GM18517 (cell line): Measurements from ENCODE around the gene PDE4D.

Experiments
- ATAC-seq: cut with Tn5 transposase; IDR thresholded peaks from one replicate; pipeline ENCODE4 v1.9.1; 2021; ENCODE audit warnings: mild to moderate bottlenecking, moderate library complexity; ENCODE audit not compliant: unreplicated experiment

The PDE4D gene

DNA sequence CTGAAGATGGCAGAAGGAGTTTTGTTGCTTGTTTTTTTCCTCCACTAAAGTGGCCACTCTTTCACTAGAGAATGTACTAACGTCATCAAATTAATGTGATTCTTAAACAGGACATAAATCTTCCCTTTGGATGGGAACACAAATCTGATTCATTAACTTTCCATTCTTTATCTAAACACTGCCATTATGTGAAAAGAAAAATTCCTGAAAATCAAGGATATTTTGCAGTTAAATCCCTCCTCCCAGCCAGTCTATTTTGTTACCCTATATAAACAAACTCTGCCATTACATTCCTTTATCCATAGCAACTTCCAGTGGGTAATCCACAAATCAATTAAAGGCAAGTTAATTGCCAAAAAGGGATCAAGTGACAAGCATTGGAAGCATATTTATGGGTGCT lies 546.5 kb downstream of the PDE4D start:
- ATAC-seq, result no peak

- ATAC-seq, result no peak
These were observed 547.0 kb downstream of the PDE4D start for GRCh38 chr5:59346514-59346913.

- ATAC-seq, result no peak
These were observed 551.3 kb downstream of the PDE4D start for GRCh38 chr5:59342181-59342580.

GRCh38 chr5:59341760-59342159 lies 551.8 kb downstream of the PDE4D start:
- ATAC-seq, result no peak

- ATAC-seq, result no peak
These were observed 552.4 kb downstream of the PDE4D start for GRCh38 chr5:59341155-59341554.

DNA sequence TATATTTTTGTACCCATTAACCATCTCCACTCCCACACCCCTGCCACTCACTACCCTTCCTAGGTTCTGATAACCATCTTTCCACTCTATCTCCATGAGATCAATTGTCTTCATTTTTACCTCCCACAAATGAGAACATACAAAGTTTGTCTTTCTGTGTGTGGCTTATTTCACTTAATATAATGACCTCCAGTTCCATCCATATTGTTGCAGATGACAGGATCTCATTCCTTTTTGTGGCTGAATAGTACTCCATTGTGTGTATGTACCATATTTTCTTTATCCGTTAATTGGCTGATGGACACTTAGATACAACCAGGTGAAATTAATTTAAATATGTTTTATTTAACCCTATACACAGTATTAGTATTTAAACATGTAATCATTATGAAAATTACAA lies 552.9 kb downstream of the PDE4D start:
- ATAC-seq, result no peak

- ATAC-seq, result no peak
These were observed 556.3 kb downstream of the PDE4D start for GRCh38 chr5:59337240-59337639.

GRCh38 chr5:59335544-59335943 lies 558.0 kb downstream of the PDE4D start:
- no peak for ATAC-seq

DNA sequence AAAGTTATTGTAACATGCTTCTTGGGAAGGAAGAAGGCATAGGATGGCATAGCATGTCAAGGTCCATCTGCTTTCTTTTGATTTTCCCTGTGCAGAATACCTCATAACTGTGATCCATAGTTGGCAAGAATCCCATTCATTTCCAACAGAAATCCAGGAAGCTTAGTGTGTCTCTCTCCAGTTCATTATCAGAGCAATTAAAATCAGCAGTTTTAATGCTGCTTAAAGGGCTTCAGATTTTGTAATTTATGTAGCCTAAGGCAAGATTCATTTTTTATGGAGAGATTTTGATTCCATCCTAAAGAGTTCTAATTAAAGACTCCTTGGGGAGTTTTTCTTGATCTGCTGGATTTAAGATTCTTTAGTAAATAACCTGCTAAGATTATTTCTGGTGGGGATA lies 560.1 kb downstream of the PDE4D start:
- no peak for ATAC-seq

GRCh38 chr5:59332236-59332973 lies 561.1 kb downstream of the PDE4D start:
- no peak for ATAC-seq

DNA sequence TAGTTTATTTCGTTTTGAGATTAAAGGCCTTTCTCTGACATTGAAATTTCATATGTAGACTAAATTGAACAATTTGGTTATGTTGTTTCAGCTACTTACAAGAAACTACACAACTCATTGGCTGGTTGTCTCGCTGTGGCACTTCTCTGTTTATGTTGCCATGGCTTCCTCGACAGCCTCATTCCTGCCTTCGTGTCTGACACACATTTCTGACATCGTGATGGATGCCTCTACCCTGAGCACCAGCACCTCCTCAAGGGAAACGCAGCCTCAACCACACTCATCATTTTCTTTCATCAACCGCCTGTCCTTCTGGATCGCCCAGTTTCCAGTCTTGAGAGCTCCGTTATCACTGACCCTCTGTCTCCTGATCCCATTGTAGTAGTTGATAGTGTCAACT lies 562.8 kb downstream of the PDE4D start:
- no peak for ATAC-seq

- no peak for ATAC-seq
These were observed 564.7 kb downstream of the PDE4D start for GRCh38 chr5:59328709-59329296.

- no peak for ATAC-seq
These were observed 566.1 kb downstream of the PDE4D start for GRCh38 chr5:59327191-59327980.

- no peak for ATAC-seq
These were observed 566.9 kb downstream of the PDE4D start for GRCh38 chr5:59326596-59326995.

DNA sequence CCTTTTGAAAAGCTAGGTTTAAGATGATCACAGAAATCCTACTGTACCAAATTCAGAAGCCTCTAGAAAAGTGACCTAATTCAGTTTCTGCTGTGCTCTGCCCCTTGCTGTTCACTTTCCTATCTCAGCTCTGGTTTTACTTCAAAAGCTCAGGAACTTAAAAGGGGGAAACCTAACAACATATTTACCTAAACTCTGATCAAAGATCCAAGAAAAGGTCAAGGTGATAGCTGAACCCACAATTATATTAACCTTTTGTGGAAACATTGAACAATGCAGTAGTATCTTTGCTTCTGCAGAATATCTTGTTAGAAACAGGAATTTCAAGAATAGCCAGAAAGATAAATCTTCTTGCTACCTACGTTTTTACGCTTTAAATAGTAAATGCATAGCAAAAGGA lies 568.5 kb downstream of the PDE4D start:
- no peak for ATAC-seq

DNA sequence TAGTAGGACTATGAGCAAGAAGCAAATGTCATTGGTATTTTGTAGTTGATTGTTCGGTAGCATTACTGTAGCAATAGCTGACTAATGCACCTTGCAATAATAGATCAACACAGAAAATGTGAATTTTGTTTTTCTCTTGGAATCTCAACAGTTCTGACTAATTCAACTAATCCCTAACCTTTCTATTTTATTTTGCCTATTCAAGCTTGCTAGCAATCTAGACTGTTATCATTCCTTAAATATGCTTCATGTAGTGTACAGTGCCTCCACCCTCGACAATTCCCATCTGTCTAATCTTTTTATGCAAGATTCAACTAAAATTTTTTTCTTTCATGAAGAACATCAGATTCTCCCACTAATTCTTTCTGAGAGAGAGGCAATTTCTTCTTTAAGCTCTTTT lies 570.6 kb downstream of the PDE4D start:
- no peak for ATAC-seq

- ATAC-seq, result no peak
These were observed 571.5 kb downstream of the PDE4D start for GRCh38 chr5:59322058-59322457.

GRCh38 chr5:59321642-59322041 lies 571.9 kb downstream of the PDE4D start:
- no peak for ATAC-seq

- ATAC-seq, result no peak
These were observed 573.1 kb downstream of the PDE4D start for GRCh38 chr5:59320420-59320819.

- no peak for ATAC-seq
These were observed 574.3 kb downstream of the PDE4D start for GRCh38 chr5:59319250-59319649.

GRCh38 chr5:59317774-59318205 lies 575.7 kb downstream of the PDE4D start:
- no peak for ATAC-seq
